Hepatocyte (in vitro differentiated cells): ENCODE results near the gene TCERG1.

Source experiments
- EZH2 ChIP-seq: fragments of 200-600 bp; sonication (generic); IDR thresholded peaks from 2 replicates; pipeline ENCODE4 v1.6.1; 2016; ENCODE audit warnings: antibody characterized with exemption, mild to moderate bottlenecking, borderline replicate concordance
- EZH2phosphoT487 ChIP-seq: fragments of 200-600 bp; sonication (generic); IDR thresholded peaks from one replicate; pipeline ENCODE4 v1.6.1; 2018; ENCODE audit warnings: antibody characterized with exemption, mild to moderate bottlenecking, low read depth, moderate library complexity; ENCODE audit not compliant: unreplicated experiment, severe bottlenecking
- TF ChIP-seq, protein P1 (sequence below): fragments of 200-600 bp; sonication (generic); IDR thresholded peaks from 2 replicates; pipeline ENCODE4 v1.5.1; 2016; ENCODE audit warnings: antibody characterized with exemption, mild to moderate bottlenecking; ENCODE audit not compliant: poor library complexity

DNA sequence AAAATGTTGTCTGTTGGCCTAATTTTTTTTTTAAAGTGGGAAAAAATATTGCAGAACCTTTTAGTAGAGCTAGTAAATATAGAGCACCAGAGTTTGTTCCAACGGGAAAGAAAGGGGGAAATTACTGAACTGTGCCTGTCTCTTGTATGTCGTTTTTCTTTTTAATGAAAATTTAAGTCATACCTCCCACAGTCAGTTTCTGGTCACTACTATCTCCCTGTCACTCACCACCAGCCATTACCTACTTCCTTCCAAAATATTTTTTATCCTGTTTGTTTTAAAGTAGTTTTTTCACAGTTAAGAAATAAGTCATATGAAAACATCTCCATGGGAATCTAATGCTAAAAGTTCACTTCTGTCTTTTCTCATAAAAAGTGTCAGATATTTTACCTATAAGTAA is 47.5 kb downstream of the TCERG1 start:
- TF ChIP-seq, protein P1, sequence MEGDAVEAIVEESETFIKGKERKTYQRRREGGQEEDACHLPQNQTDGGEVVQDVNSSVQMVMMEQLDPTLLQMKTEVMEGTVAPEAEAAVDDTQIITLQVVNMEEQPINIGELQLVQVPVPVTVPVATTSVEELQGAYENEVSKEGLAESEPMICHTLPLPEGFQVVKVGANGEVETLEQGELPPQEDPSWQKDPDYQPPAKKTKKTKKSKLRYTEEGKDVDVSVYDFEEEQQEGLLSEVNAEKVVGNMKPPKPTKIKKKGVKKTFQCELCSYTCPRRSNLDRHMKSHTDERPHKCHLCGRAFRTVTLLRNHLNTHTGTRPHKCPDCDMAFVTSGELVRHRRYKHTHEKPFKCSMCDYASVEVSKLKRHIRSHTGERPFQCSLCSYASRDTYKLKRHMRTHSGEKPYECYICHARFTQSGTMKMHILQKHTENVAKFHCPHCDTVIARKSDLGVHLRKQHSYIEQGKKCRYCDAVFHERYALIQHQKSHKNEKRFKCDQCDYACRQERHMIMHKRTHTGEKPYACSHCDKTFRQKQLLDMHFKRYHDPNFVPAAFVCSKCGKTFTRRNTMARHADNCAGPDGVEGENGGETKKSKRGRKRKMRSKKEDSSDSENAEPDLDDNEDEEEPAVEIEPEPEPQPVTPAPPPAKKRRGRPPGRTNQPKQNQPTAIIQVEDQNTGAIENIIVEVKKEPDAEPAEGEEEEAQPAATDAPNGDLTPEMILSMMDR: no peak
- TF ChIP-seq EZH2 (no peak), EZH2phosphoT487 (no peak)
